AG09309 (cell line): Measurements from ENCODE around the gene PLEKHJ1.

Source experiments
- DNase-seq: peaks from one replicate; pipeline ENCODE4 v3.0.0-alpha.2; 2010; ENCODE audit warnings: low read depth
- H3K4me3 ChIP-seq: 2 replicates; pipeline ENCODE4 v1.5.1; 2011; ENCODE audit warnings: mild to moderate bottlenecking, low read depth, low read length, moderate library complexity; ENCODE audit not compliant: control insufficient read depth
- CTCF ChIP-seq: IDR thresholded peaks from 2 replicates; pipeline ENCODE4 v1.5.1; 2011; ENCODE audit warnings: mild to moderate bottlenecking, low read depth, low read length, inconsistent platforms; ENCODE audit not compliant: insufficient read depth, control insufficient read depth; ENCODE audit errors: missing control alignments

The PLEKHJ1 gene

GRCh38 chr19:2225415-2226050 is 10.6 kb downstream of the PLEKHJ1 start:
- no peak for TF ChIP-seq CTCF
- DNase-seq: no peak
- H3K4me3 ChIP-seq: no peak overlapping the region

- no peak overlapping the region for H3K4me3 ChIP-seq
- no peak for TF ChIP-seq CTCF
- DNase-seq: no peak
Measured at GRCh38 chr19:2224754-2225349, 11.3 kb downstream of the PLEKHJ1 start.

- no peak for DNase-seq
- no peak for TF ChIP-seq CTCF
- H3K4me3 ChIP-seq: no peak overlapping the region
Measured at GRCh38 chr19:2223959-2224358, 12.2 kb downstream of the PLEKHJ1 start.

GRCh38 chr19:2223391-2223790 is 12.7 kb downstream of the PLEKHJ1 start:
- TF ChIP-seq CTCF: no peak
- no peak overlapping the region for H3K4me3 ChIP-seq
- no peak for DNase-seq

GRCh38 chr19:2221918-2222317 is 14.2 kb downstream of the PLEKHJ1 start:
- peak; percentile 4 for TF ChIP-seq CTCF
- DNase-seq: no peak
- no peak overlapping the region for H3K4me3 ChIP-seq

- TF ChIP-seq CTCF: no peak
- DNase-seq: no peak
- H3K4me3 ChIP-seq: no peak overlapping the region
Measured at GRCh38 chr19:2221250-2221831, 14.8 kb downstream of the PLEKHJ1 start.
